Esophagus muscularis mucosa (tissue), 4 donors: ENCODE data around the gene CHRNA5.

Source experiments
- EP300 ChIP-seq: sonication (generic); formaldehyde crosslinking; IDR thresholded peaks from one replicate; pipeline ENCODE4 v1.6.1; 2017; ENCODE audit warnings: antibody characterized with exemption
- POLR2A ChIP-seq: fragments of 450-650 bp; IDR thresholded peaks from one replicate; pipeline ENCODE4 v1.6.1; 2017; ENCODE audit warnings: antibody characterized with exemption, moderate library complexity, mild to moderate bottlenecking, low read depth
- POLR2AphosphoS5 ChIP-seq, 2 donors: sonication (generic); formaldehyde crosslinking; IDR thresholded peaks; one replicate each; pipeline ENCODE4 v1.6.1; 2017; ENCODE audit warnings: antibody characterized with exemption in 2 of 2
- TF ChIP-seq, protein P1 (sequence below), 3 experiments: fragments of 200-600 bp in 2 of 3; fragments of 450-650 bp in 1 of 3; sonication (generic) in 2 of 3; IDR thresholded peaks; one replicate each; pipeline ENCODE4 v1.5.1; 2017 to 2019; ENCODE audit warnings: antibody characterized with exemption in 3 of 3, mild to moderate bottlenecking in 2 of 3, moderate library complexity in 1 of 3

DNA sequence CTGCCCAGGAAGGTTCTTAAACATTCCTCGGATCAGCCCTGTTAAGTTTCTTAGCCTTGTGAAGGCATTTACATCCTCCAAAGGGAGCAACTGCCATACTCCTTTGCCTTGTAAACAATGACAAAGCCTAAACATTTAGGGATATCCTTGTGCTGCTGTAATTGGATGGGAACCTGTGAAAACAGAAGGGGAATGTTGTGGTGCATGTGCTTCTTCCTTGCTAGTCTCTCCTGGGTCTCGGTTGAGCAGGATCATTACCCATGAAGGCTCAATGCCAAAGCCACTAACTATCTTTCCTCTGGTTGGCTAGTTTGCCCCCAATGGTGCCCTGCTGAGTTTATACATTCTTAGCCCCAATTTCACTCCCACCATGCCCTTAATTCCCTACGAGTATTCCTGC is 38.1 kb downstream of the CHRNA5 start:
- TF ChIP-seq POLR2AphosphoS5 (IDR thresholded peaks at IDR 0.05) = no peak
- TF ChIP-seq, protein P1, sequence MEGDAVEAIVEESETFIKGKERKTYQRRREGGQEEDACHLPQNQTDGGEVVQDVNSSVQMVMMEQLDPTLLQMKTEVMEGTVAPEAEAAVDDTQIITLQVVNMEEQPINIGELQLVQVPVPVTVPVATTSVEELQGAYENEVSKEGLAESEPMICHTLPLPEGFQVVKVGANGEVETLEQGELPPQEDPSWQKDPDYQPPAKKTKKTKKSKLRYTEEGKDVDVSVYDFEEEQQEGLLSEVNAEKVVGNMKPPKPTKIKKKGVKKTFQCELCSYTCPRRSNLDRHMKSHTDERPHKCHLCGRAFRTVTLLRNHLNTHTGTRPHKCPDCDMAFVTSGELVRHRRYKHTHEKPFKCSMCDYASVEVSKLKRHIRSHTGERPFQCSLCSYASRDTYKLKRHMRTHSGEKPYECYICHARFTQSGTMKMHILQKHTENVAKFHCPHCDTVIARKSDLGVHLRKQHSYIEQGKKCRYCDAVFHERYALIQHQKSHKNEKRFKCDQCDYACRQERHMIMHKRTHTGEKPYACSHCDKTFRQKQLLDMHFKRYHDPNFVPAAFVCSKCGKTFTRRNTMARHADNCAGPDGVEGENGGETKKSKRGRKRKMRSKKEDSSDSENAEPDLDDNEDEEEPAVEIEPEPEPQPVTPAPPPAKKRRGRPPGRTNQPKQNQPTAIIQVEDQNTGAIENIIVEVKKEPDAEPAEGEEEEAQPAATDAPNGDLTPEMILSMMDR (IDR thresholded peaks at IDR 0.05) = no peak
- TF ChIP-seq EP300 = no peak
- TF ChIP-seq POLR2A = no peak
